H1 (cell line): ENCODE measurements around the gene NLRP12. TPM values are rescaled to one million over a fixed set of nuclear protein-coding genes. Genes with fewer than 3 reads are reported as not detected.

ENCODE experiments used
- CTCF ChIA-PET: fragments of 300-600 bp; sonication (Branson Sonifier 250); formaldehyde crosslinking; loops from one replicate; lab custom pipeline; 2021; ENCODE audit not compliant: partially characterized antibody; lab: Charles Lee
- POLR2A ChIA-PET: fragments of 300-600 bp; sonication (Branson Sonifier 250); formaldehyde crosslinking; loops from one replicate; lab custom pipeline; 2021; ENCODE audit warnings: inconsistent platforms; ENCODE audit not compliant: partially characterized antibody; lab: Charles Lee
- DNase-seq, 2 experiments: peaks; one replicate each; pipeline versions ENCODE4 v3.0.0 to v3.0.0-alpha.2; 2010 to 2022; ENCODE audit warnings: low spot score in 2 of 2, low read depth in 1 of 2, mixed read lengths in 1 of 2
- FAIRE-seq: peaks from 2 replicates; lab custom pipeline; 2011; peaks lifted over from hg19 to GRCh38; lab: Jason Lieb, UNC
- H2AFZ ChIP-seq: 2 replicates; pipeline ENCODE4 v1.8.1; 2012; ENCODE audit warnings: low read length, inconsistent platforms
- H2AK5ac ChIP-seq: 2 replicates; pipeline ENCODE4 v1.6.1; 2013; ENCODE audit warnings: low read depth, low read length
- H2BK120ac ChIP-seq: replicated peaks from 2 replicates; pipeline ENCODE3; 2013; ENCODE audit warnings: low read depth, low read length, inconsistent platforms
- H2BK12ac ChIP-seq: 2 replicates; pipeline ENCODE4 v1.6.1; 2013; ENCODE audit warnings: low read depth, low read length
- H2BK15ac ChIP-seq: 2 replicates; pipeline ENCODE4 v1.6.1; 2013; ENCODE audit warnings: low read length
- H2BK20ac ChIP-seq: 2 replicates; pipeline ENCODE4 v1.6.1; 2013; ENCODE audit warnings: low read length
- H2BK5ac ChIP-seq: 2 replicates; pipeline ENCODE4 v1.6.1; 2013; ENCODE audit warnings: low read depth, low read length
- H3K14ac ChIP-seq: 2 replicates; pipeline ENCODE4 v1.6.1; 2013; ENCODE audit warnings: inconsistent platforms; ENCODE audit not compliant: insufficient read length
- H3K18ac ChIP-seq: 2 replicates; pipeline ENCODE4 v1.6.1; 2013; ENCODE audit warnings: low read length; ENCODE audit errors: extremely low read depth
- H3K23ac ChIP-seq: 2 replicates; pipeline ENCODE4 v1.6.1; 2013; ENCODE audit warnings: inconsistent platforms; ENCODE audit not compliant: insufficient read length
- H3K23me2 ChIP-seq: 2 replicates; pipeline ENCODE4 v1.6.1; 2013; ENCODE audit warnings: low read depth, low read length
- H3K27ac ChIP-seq: 2 replicates; pipeline ENCODE4 v1.6.1; 2011; ENCODE audit warnings: low read depth, low read length, inconsistent platforms
- H3K27me3 ChIP-seq, 4 experiments: replicated peaks in 1 of 4; 1 replicate in 1 of 4; 2 replicates in 3 of 4; pipeline versions ENCODE4 v1.6.1 to v1.8.1; 2011 to 2013; ENCODE audit warnings: low read length in 3 of 4, mild to moderate bottlenecking in 3 of 4, inconsistent platforms in 2 of 4, mixed read lengths in 2 of 4, moderate library complexity in 1 of 4; ENCODE audit not compliant: control insufficient read depth in 3 of 4, insufficient read depth in 3 of 4; ENCODE audit errors: extremely low read depth in 1 of 4
- H3K36me3 ChIP-seq, 4 experiments: 2 replicates each; pipeline versions ENCODE4 v1.6.1 to v1.8.1; 2011 to 2013; ENCODE audit warnings: mild to moderate bottlenecking in 4 of 4, low read length in 3 of 4, moderate library complexity in 2 of 4, control low read depth in 1 of 4, inconsistent platforms in 1 of 4; ENCODE audit not compliant: insufficient read depth in 4 of 4, control insufficient read depth in 2 of 4
- H3K4ac ChIP-seq: replicated peaks from 2 replicates; pipeline ENCODE3; 2013; ENCODE audit warnings: low read length, low read depth, mixed read lengths, inconsistent platforms; ENCODE audit not compliant: insufficient read length
- H3K4me1 ChIP-seq, 4 experiments: replicated peaks in 1 of 4; 1 replicate in 1 of 4; 2 replicates in 3 of 4; pipeline versions ENCODE4 v1.6.1 to v1.8.1; 2011 to 2013; ENCODE audit warnings: low read length in 3 of 4, inconsistent platforms in 2 of 4, mixed read lengths in 1 of 4; ENCODE audit not compliant: insufficient read depth in 4 of 4, control insufficient read depth in 3 of 4
- H3K4me2 ChIP-seq, 2 experiments: 2 replicates each; pipeline versions ENCODE4 v1.6.1 to v1.8.1; 2011 to 2013; ENCODE audit warnings: low read depth in 2 of 2, low read length in 2 of 2, control low read depth in 1 of 2, inconsistent platforms in 1 of 2, mild to moderate bottlenecking in 1 of 2; ENCODE audit not compliant: insufficient read depth in 1 of 2
- H3K4me3 ChIP-seq, 4 experiments: fragments of 200-600, 300-600 bp in 1 of 4; sonication (generic), shearing (Covaris generic), sonication (Bioruptor Twin) in 1 of 4; 2 replicates each; pipeline versions ENCODE4 v1.5.1 to v1.8.1; 2011 to 2016; ENCODE audit warnings: low read length in 4 of 4, low read depth in 3 of 4, control low read depth in 2 of 4, inconsistent platforms in 2 of 4, mild to moderate bottlenecking in 2 of 4, mixed read lengths in 1 of 4, moderate library complexity in 1 of 4; ENCODE audit not compliant: insufficient read depth in 2 of 4; ENCODE audit errors: extremely low read depth in 1 of 4
- H3K56ac ChIP-seq: replicated peaks from 2 replicates; pipeline ENCODE3; 2013; ENCODE audit warnings: low read depth, mild to moderate bottlenecking, mixed read lengths, low read length, inconsistent platforms; ENCODE audit not compliant: insufficient read length
- H3K79me1 ChIP-seq: 2 replicates; pipeline ENCODE4 v1.6.1; 2013; ENCODE audit warnings: low read depth, low read length, control low read depth
- H3K79me2 ChIP-seq, 2 experiments: 2 replicates each; pipeline versions ENCODE4 v1.6.1 to v1.8.1; 2012 to 2013; ENCODE audit warnings: low read length in 2 of 2, mild to moderate bottlenecking in 2 of 2, inconsistent platforms in 1 of 2; ENCODE audit not compliant: insufficient read depth in 2 of 2, control insufficient read depth in 1 of 2
- H3K9ac ChIP-seq, 4 experiments: replicated peaks in 1 of 4; 1 replicate in 1 of 4; 2 replicates in 3 of 4; pipeline versions ENCODE4 v1.6.1 to v1.8.1; 2011 to 2013; ENCODE audit warnings: low read depth in 3 of 4, low read length in 3 of 4, control low read depth in 2 of 4, mild to moderate bottlenecking in 2 of 4, moderate library complexity in 2 of 4, inconsistent platforms in 1 of 4; ENCODE audit errors: extremely low read depth in 1 of 4
- H3K9me3 ChIP-seq, 2 experiments: 2 replicates each; pipeline versions ENCODE4 v1.6.1 to v1.8.1; 2012 to 2013; ENCODE audit warnings: mild to moderate bottlenecking in 2 of 2, moderate library complexity in 2 of 2, control low read depth in 1 of 2, inconsistent platforms in 1 of 2, low read depth in 1 of 2, low read length in 1 of 2, mixed read lengths in 1 of 2; ENCODE audit not compliant: insufficient read depth in 2 of 2
- H4K20me1 ChIP-seq, 2 experiments: replicated peaks in 1 of 2; 2 replicates each; pipeline versions ENCODE3 to v1.8.1; 2011 to 2013; ENCODE audit warnings: inconsistent platforms in 2 of 2, low read length in 2 of 2, mild to moderate bottlenecking in 1 of 2; ENCODE audit not compliant: insufficient read depth in 2 of 2, control insufficient read depth in 1 of 2
- H4K5ac ChIP-seq: 2 replicates; pipeline ENCODE4 v1.6.1; 2013; ENCODE audit warnings: low read length, low read depth, mixed read lengths, inconsistent platforms; ENCODE audit not compliant: insufficient read length
- H4K8ac ChIP-seq: 2 replicates; pipeline ENCODE4 v1.8.0; 2013; ENCODE audit warnings: mild to moderate bottlenecking, moderate library complexity, low read length, inconsistent platforms; ENCODE audit not compliant: insufficient read depth; ENCODE audit errors: extremely low read depth
- H4K91ac ChIP-seq: replicated peaks from 2 replicates; pipeline ENCODE3; 2013; ENCODE audit warnings: low read length, mixed read lengths, inconsistent platforms; ENCODE audit not compliant: insufficient read length
- ATF2 ChIP-seq: IDR thresholded peaks from 2 replicates; pipeline ENCODE4 v1.6.1; 2012; ENCODE audit warnings: low read length, inconsistent platforms
- CEBPB ChIP-seq: IDR thresholded peaks from 2 replicates; pipeline ENCODE4 v1.6.1; 2012; ENCODE audit warnings: low read depth, low read length
- JUND ChIP-seq: IDR thresholded peaks from 2 replicates; pipeline ENCODE4 v1.6.1; 2011; ENCODE audit warnings: mild to moderate bottlenecking, improper control_type of control experiment, low read length
- PHF8 ChIP-seq: fragments of 200-600 bp; sonication (generic); conservative IDR thresholded peaks from 2 replicates; pipeline ENCODE4 v1.7.1; 2012; ENCODE audit warnings: low read depth, mild to moderate bottlenecking, inconsistent platforms, low read length, moderate library complexity
- SP4 ChIP-seq: IDR thresholded peaks from 2 replicates; pipeline ENCODE4 v1.6.1; 2012; ENCODE audit warnings: low read length, inconsistent platforms
- USF2 ChIP-seq: IDR thresholded peaks from 2 replicates; pipeline ENCODE4 v1.6.1; 2011; ENCODE audit warnings: low read length, improper control_type of control experiment
- ZNF274 ChIP-seq: IDR thresholded peaks from 2 replicates; pipeline ENCODE4 v1.7.0; 2012; ENCODE audit warnings: low read length, borderline replicate concordance; ENCODE audit errors: extremely low read depth
- WGBS, 2 experiments: shearing (Covaris generic) in 1 of 2; methylation state at CpG; one replicate each; pipeline versions ENCODE4 v1.1.6 to v1.1.7; 2013 to 2015; ENCODE audit warnings: low lambda C conversion rate in 2 of 2, mixed read lengths in 2 of 2, inconsistent platforms in 1 of 2, low coverage in 1 of 2, missing lambda C conversion rate in 1 of 2; ENCODE audit not compliant: insufficient replicate concordance in 2 of 2, insufficient coverage in 1 of 2, insufficient read length in 1 of 2; ENCODE audit errors: extremely low coverage in 1 of 2, missing lambda C conversion rate in 1 of 2; 5-methylcytosine and 5-hydroxymethylcytosine counted together
- polyA plus RNA-seq, 7 experiments: library from polyadenylated mRNA; depleted of rRNA in 3 of 7; stranded (reverse) in 5 of 7; unstranded in 2 of 7; fragments of >200 nt in 5 of 7; fragments of 200-250 nt in 2 of 7; gene quantifications; 1 replicate in 5 of 7; 2 replicates in 1 of 7; 4 replicates in 1 of 7; pipeline versions ENCODE4 v1.2.1 to v1.2.3, GENCODE V29; 2011 to 2013; ENCODE audit warnings: missing spikeins in 2 of 7, mixed read lengths in 2 of 7
- total RNA-seq: library from RNA; stranded (reverse); fragmentation: NEBNext Ultra II Directional; extraction: Animal tissue kit (Norgen Biotek cat#: 25700); gene quantifications from 2 replicates; pipeline ENCODE4 v1.2.1, GENCODE V29; 2021

The NLRP12 gene
- total and polyA plus RNA-seq, 2 of the 8 experiments (the other 6 are each of a cell fraction or from before 2014, with no cell fraction given), result 1.0 to 1.8 TPM

- H4K5ac ChIP-seq, result no peak overlapping the region
- H2BK12ac ChIP-seq, result peak overlapping the region; percentile 4
- H3K23ac ChIP-seq, result no peak overlapping the region
- H2BK20ac ChIP-seq, result peak overlapping the region; percentile 83; the same call in 1 of the 2 replicates
- H3K56ac ChIP-seq, result no peak overlapping the region
- H3K23me2 ChIP-seq, result no peaks in the 10 kb centered on the region
- WGBS, 2 experiments, result 90% methylated on average over 15 of the region's 15 CpGs; no CpG with 5 or more reads in 1 of the 2 experiments
- no peak overlapping the region for H3K4ac ChIP-seq
- peak overlapping the region; percentile 20 for H4K91ac ChIP-seq
- ChIA-PET CTCF (interaction anchor here (0.6 to 8.6 kb wide), 5 partner anchors 8 to 237 kb away, joined by 3 to 108 read pairs (median 4); no protein-coding TSS in a partner anchor), POLR2A (interaction anchor here (0.6 to 6.0 kb wide), 3 partner anchors 9 to 223 kb away, joined by 3 to 31 read pairs (median 7); no protein-coding TSS in a partner anchor)
- H3K4me2 ChIP-seq, result peak overlapping the region in 1 of 2 experiments; percentile 20; a peak in 1 of 4 replicates
- no peak overlapping the region for H2BK120ac ChIP-seq
- H4K8ac ChIP-seq, result no peak overlapping the region
- no peaks in the 10 kb centered on the region for H3K79me2 ChIP-seq
- peak overlapping the region in 1 of 4 experiments; percentile 27; a peak in 2 of 8 replicates for H3K4me3 ChIP-seq
- H2AK5ac ChIP-seq, result no peak overlapping the region
- no peak for DNase-seq
- peaks cover 0 to 6% (median 0%) of the 10 kb centered on the region in 4 experiments; a peak in 1 of 8 replicates for H3K36me3 ChIP-seq
- FAIRE-seq, result no peak
- H3K27me3 ChIP-seq, result no peaks in the 10 kb centered on the region
- peak overlapping the region; percentile 19; the same call in 1 of the 2 replicates for H3K18ac ChIP-seq
- peak overlapping the region; percentile 68; the same call in 1 of the 2 replicates for H2BK5ac ChIP-seq
- no peaks in the 10 kb centered on the region for H4K20me1 ChIP-seq
- peaks cover 2 to 11% of the 10 kb centered on the region in 2 experiments; a peak in 3 of 4 replicates for H3K9me3 ChIP-seq
- no peak overlapping the region for H3K27ac ChIP-seq
- peaks cover 0 to 10% (median 4%) of the 10 kb centered on the region in 4 experiments; a peak in 5 of 7 replicates for H3K4me1 ChIP-seq
- TF ChIP-seq ZNF274, result no peak
- TF ChIP-seq CEBPB, result no peak
- no peak for TF ChIP-seq SP4
- TF ChIP-seq JUND, result no peak
- TF ChIP-seq PHF8, result no peak
- TF ChIP-seq USF2, result no peak
- no peak for TF ChIP-seq ATF2
- no peak overlapping the region for H3K9ac ChIP-seq
- H2AFZ ChIP-seq, result no peak overlapping the region
- no peaks in the 10 kb centered on the region for H3K79me1 ChIP-seq
- H3K14ac ChIP-seq, result no peak overlapping the region
- H2BK15ac ChIP-seq, result no peak overlapping the region; the same call in 1 of the 2 replicates
Observed at GRCh38 chr19:53787266-53787665, 36.8 kb downstream of the NLRP12 start.
